Nucleus accumbens (tissue), 56 donors: ENCODE results near the gene MARK3.
"Not testable (repeated sequence)": the region's sequence is repeated elsewhere in the genome, so short reads cannot be mapped to it uniquely, and the experiment has no call there.

Source experiments
- DNase-seq, 56 donors: peaks; one replicate each; lab custom pipeline; 2025; lab: John Stamatoyannopoulos, UW

MARK3 gene

GRCh38 chr14:103385152-103385928 is at the start of gene MARK3:
Gene MARK3, plus strand, starts transcription at chr14:103385415. Its CDS starts 615 bp downstream, at chr14:103386030.
- DNase-seq: peak; percentile 64 to 98 (median 95)

- no peak for DNase-seq
Measured at GRCh38 chr14:103336191-103336590, 49.0 kb upstream of the MARK3 start.

GRCh38 chr14:103337794-103338193 is 47.4 kb upstream of the MARK3 start:
- DNase-seq: no peak

GRCh38 chr14:103339561-103339960 is 45.7 kb upstream of the MARK3 start:
- DNase-seq: no peak

GRCh38 chr14:103340480-103341212 is 44.6 kb upstream of the MARK3 start:
- DNase-seq: no peak

- no peak for DNase-seq
Measured at GRCh38 chr14:103341250-103342129, 43.7 kb upstream of the MARK3 start.

- DNase-seq: no peak
Measured at GRCh38 chr14:103343164-103343879, 41.9 kb upstream of the MARK3 start.

GRCh38 chr14:103343905-103344797 is 41.1 kb upstream of the MARK3 start:
- DNase-seq: no peak

GRCh38 chr14:103346286-103346685 is 38.9 kb upstream of the MARK3 start:
- no peak for DNase-seq

- DNase-seq: no peak
Measured at GRCh38 chr14:103347091-103347815, 38.0 kb upstream of the MARK3 start.

- DNase-seq: no peak
Measured at GRCh38 chr14:103348154-103348553, 37.1 kb upstream of the MARK3 start.

- DNase-seq: no peak
Measured at GRCh38 chr14:103349982-103350381, 35.2 kb upstream of the MARK3 start.

GRCh38 chr14:103353362-103353761 is 31.9 kb upstream of the MARK3 start:
- DNase-seq: no peak

- no peak for DNase-seq
Measured at GRCh38 chr14:103354141-103354540, 31.1 kb upstream of the MARK3 start.

GRCh38 chr14:103356024-103356682 is 29.1 kb upstream of the MARK3 start:
- no peak for DNase-seq

- not testable (repeated sequence) for DNase-seq
Measured at GRCh38 chr14:103357552-103357951, 27.7 kb upstream of the MARK3 start.

- no peak for DNase-seq
Measured at GRCh38 chr14:103360548-103360947, 24.7 kb upstream of the MARK3 start.

- no peak for DNase-seq
Measured at GRCh38 chr14:103361867-103362266, 23.3 kb upstream of the MARK3 start.
